Measurements from ENCODE around the gene SPRING1. TPM values are rescaled to one million over a fixed set of nuclear protein-coding genes. Genes with fewer than 3 reads are reported as not detected.
"Not testable (repeated sequence)": the region's sequence is repeated elsewhere in the genome, so short reads cannot be mapped to it uniquely, and the experiment has no call there.

SPRING1 gene
- total RNA-seq, 2 experiments from 2014 or later, result 7.6 to 7.8 TPM

GRCh38 chr12:116744766-116745165, 6.9 kb upstream of the SPRING1 start:
- Histone ChIP-seq H3K9me3 (ENCODE audit: control insufficient read depth in 1 of 2, insufficient read depth in 1 of 2, low read length in 2 of 2) (no peaks in the 10 kb centered on the region), H3K36me3 (ENCODE audit: insufficient read depth, low read length) (no peaks in the 10 kb centered on the region), H3K27ac (ENCODE audit: low read depth in 1 of 2, low read length in 2 of 2) (no peak overlapping the region), H3K4me1 (ENCODE audit: insufficient read depth, low read length) (no peaks in the 10 kb centered on the region), H3K27me3 (ENCODE audit: control insufficient read depth in 1 of 2, insufficient read depth in 2 of 2, low read length in 2 of 2) (no peaks in the 10 kb centered on the region), H3K4me3 (ENCODE audit: low read length) (no peak overlapping the region)
- DNase-seq (no peak), ATAC-seq (ENCODE audit: poor library complexity) (no peak)
- CTCF ChIA-PET, result no interaction called here
- no peak overlapping the region for H3K27ac Mint-ChIP-seq
- no peak overlapping the region for H3K4me3 Mint-ChIP-seq
- POLR2A ChIA-PET, result no interaction called here
- no peak for TF ChIP-seq CTCF (IDR thresholded peaks at IDR 0.05)
- intact Hi-C loops (cut with DNase I, micrococcal nuclease), result no loop called here
- no peaks in the 10 kb centered on the region for H3K4me1 Mint-ChIP-seq (ENCODE audit: low read depth)
- H3K27me3 Mint-ChIP-seq, result no peaks in the 10 kb centered on the region
- no peaks in the 10 kb centered on the region for H3K36me3 Mint-ChIP-seq (ENCODE audit: low read depth)
- H3K9me3 Mint-ChIP-seq, result no peaks in the 10 kb centered on the region

GRCh38 chr12:116742787-116743186, 4.9 kb upstream of the SPRING1 start:
- H3K9me3 Mint-ChIP-seq; POLR2A ChIA-PET; H3K4me1 Mint-ChIP-seq (ENCODE audit: low read depth); H3K27ac ChIP-seq (ENCODE audit: low read depth in 1 of 2, low read length in 2 of 2); H3K4me3 Mint-ChIP-seq; DNase-seq; H3K27me3 Mint-ChIP-seq; H3K27me3 ChIP-seq (ENCODE audit: control insufficient read depth in 1 of 2, insufficient read depth in 2 of 2, low read length in 2 of 2); H3K27ac Mint-ChIP-seq; H3K4me3 ChIP-seq (ENCODE audit: low read length); H3K36me3 ChIP-seq (ENCODE audit: insufficient read depth, low read length); H3K36me3 Mint-ChIP-seq (ENCODE audit: low read depth); H3K9me3 ChIP-seq (ENCODE audit: control insufficient read depth in 1 of 2, insufficient read depth in 1 of 2, low read length in 2 of 2); ATAC-seq (ENCODE audit: poor library complexity); intact Hi-C loops (cut with DNase I, micrococcal nuclease): not testable (repeated sequence)
- H3K4me1 ChIP-seq (ENCODE audit: insufficient read depth, low read length), result peaks cover 12% of the 10 kb centered on the region
- CTCF ChIA-PET, result interaction anchor here (0.7 kb wide), 1 partner anchor 490 kb away, joined by 4 read pairs; no protein-coding TSS in a partner anchor

- H3K27ac ChIP-seq (ENCODE audit: low read depth in 1 of 2, low read length in 2 of 2), result no peak overlapping the region
- Mint-ChIP-seq H3K36me3 (ENCODE audit: low read depth) (peaks cover 20% of the 10 kb centered on the region), H3K9me3 (no peaks in the 10 kb centered on the region), H3K27ac (no peak overlapping the region), H3K27me3 (no peaks in the 10 kb centered on the region), H3K4me1 (ENCODE audit: low read depth) (peaks cover 30% of the 10 kb centered on the region), H3K4me3 (peak overlapping the region; percentile 96)
- no peak overlapping the region for H3K4me3 ChIP-seq (ENCODE audit: low read length)
- peaks cover 27% of the 10 kb centered on the region for H3K4me1 ChIP-seq (ENCODE audit: insufficient read depth, low read length)
- H3K27me3 ChIP-seq (ENCODE audit: control insufficient read depth in 1 of 2, insufficient read depth in 2 of 2, low read length in 2 of 2), result no peaks in the 10 kb centered on the region
- intact Hi-C loops (cut with DNase I, micrococcal nuclease), result loop anchor here (2.0 to 10.0 kb wide), 5 partner anchors 183 to 1633 kb away; partner anchors contain the start of genes FBXO21 (in 1 of the 2), MED13L (in 1 of the 2), RFC5 (in 1 of the 2) and TAOK3 (in 1 of the 2)
- DNase-seq (no peak), ATAC-seq (ENCODE audit: poor library complexity) (no peak)
- POLR2A ChIA-PET, result no interaction called here
- TF ChIP-seq CTCF (IDR thresholded peaks at IDR 0.05), result no peak
- H3K9me3 ChIP-seq (ENCODE audit: control insufficient read depth in 1 of 2, insufficient read depth in 1 of 2, low read length in 2 of 2), result no peaks in the 10 kb centered on the region
- CTCF ChIA-PET, result no interaction called here
- peaks cover 8% of the 10 kb centered on the region for H3K36me3 ChIP-seq (ENCODE audit: insufficient read depth, low read length)
These were observed 1.6 kb upstream of the SPRING1 start for GRCh38 chr12:116739381-116739887.

All from CD4-positive, alpha-beta T cell (primary cell).